ENCODE results near the gene NUAK1.

NUAK1 gene

DNA sequence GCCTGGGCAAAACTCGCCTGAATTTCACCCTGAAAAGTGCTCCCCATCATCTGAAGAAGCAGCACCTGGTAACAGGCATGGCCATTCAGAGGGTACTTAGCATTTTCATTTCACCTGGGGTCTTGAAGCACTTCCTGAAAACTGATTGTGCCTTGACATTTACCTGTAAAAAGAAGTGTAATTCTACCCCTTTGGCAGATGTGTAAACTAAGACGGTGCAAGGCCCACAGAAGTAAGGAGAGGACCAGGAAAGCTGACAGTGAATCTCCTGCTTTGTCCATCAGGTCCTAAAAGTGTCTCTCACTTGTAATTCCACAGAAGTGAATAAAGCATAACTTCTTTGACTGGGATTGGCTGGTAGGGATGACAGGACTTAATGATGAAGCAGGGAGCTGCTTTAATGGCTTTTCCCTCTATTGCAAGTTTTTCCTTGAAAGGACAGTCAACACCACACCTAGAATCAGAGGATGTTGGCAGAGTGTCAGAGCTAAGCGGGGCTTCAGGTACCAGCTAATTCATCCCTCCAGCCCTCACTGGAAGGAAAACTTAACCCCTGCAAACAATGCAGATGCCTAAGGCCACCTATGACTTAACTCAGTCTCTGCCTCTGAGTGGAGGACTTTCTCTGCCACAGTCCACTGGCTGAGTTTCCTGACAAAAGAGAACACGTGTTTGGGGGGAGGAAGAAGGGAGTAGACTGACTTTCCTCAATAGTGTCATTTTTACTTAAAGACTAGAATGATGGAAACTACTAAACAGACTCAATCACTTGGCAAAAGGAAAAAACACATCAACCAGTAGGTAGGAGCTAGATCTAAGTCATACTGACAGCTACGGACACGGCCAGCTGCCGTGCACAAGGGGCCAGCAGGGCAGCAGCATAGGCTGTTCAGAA, 74.7 kb downstream of the NUAK1 start:
- DNase-seq (ENCODE audit: low read depth in 2 of 2), result no peak

DNA sequence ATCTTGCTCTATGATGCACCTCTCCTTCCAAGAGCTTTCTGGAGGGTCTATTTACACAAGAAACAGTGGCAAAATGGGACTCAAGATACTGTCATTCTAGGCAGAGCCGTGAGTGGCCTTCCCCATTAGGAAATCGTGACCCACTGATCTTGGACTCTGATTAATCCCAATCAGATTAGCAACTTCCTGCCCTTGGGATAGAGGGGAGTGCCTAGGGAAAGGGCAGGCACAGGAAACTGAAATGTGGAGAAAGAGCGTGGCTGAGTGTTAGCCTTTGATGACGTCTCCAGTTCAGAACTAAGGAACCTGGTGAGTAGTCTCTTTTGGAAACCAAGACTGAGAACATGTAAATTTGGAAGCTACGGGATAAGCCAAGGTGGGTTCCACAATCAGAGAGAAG, 76.1 kb downstream of the NUAK1 start:
- DNase-seq (ENCODE audit: low read depth in 2 of 2), result no peak

DNA sequence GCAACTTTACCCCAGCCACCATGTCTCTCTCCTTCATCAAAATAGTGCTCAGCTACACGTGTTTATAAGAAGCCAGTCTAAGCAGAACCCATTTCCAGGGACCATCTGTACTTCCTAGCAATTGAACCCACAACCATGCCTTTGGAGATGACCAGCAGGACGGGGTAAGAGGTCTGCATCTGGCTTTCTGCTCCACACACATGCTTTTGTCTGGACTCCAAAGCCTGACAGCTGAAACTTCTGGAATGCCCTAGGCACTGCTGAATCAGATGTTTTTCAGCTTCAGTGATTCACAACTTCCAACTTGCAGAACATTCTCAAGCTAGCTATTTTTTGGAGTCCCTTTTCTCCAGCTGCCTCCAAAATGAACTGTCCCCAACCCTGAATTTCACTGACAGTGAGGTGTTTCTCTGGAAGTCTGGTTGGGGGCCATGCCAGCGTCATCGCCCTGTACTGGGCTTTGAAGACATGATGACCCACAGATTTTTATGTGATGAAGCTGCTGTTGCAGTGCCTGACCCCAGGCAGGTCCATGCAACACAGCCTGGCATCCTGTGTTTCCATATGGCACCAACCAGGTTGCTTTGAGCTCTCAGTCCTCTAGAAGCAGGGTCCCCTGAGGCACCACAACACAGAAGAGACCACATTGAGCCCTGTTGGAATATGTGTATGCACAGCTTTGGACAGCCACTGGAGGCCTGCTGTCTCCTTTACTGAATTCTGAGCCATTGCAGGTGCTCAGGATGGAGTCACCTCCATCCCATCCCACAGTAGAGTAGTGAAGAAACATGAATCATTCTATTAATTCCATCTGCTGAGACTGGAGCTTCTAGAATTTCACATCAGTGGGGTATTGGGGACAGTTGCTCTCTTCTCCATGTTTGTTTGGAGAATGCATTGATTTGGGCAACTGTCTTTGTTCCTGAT, 80.2 kb downstream of the NUAK1 start:
- DNase-seq (ENCODE audit: low read depth in 2 of 2), result no peak

DNA sequence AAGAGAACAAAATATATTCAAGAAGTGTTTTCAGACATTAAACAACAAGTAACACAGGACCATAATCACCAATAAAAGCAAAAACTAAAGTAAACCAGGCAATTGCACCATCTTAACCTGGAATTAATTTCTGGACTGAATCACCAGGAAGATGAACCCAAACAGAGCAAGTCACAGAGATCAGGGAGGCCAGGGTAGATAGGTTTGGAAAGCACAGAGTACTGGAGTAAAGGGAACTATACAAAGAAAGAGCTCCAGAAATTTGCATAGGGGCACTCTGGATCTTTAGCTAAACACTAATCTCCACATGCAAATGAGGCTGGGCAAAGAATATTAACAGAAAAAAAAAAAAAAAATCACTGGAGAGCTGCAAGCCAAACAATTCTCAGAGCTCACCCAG, 84.7 kb downstream of the NUAK1 start:
- no peak for DNase-seq (ENCODE audit: low read depth in 2 of 2)

DNA sequence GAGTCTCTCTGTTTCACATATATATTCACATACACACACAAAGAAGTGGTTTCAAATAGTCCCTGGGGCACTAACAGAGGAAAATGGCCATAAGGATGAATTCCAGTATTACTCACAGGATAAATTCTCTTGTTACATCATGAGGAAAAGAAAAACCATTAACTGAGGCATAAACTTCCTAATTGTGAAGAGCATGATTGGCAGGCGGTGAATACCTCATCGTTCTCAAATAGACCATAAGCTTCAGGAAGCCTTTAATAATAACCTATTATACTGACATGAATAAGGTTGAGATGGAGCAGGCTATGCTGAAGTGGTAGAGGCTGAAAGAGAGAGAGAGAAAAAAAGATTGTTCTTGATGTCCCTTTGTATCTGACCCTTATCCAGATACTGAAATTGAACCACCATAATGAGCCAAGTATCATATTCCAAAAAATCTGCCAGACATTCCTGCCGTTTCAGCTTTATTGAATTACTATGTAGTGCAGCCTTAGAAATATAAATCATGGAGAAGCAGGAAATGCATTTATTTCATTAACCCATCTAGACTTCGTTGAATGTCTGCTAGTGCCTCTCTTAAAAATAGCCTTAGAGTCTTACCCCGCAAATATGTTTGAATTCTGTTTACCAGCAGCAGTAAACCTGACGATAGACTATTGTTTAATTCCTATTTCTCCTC, 86.8 kb downstream of the NUAK1 start:
- DNase-seq (ENCODE audit: low read depth in 2 of 2), result no peak

DNA sequence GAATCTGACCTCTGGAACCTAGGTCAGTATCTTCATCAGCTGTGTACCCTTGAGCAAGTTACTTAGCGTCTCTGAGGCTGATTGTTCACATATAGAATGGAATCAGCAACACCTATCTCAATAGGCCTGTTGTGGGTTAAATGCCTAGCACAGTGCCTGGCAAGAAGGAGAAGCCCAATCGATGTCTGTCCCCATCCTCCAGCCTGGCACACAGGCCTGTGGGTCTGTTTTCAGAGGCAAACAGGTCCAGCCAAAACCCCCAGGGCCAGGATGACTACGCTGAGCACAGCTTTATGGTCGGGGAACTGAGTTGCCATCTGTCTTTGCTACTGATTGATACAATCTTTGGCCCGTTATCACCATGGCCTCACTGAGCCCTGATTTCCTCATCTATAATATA, 89.2 kb downstream of the NUAK1 start:
- no peak for DNase-seq (ENCODE audit: low read depth in 2 of 2)

DNA sequence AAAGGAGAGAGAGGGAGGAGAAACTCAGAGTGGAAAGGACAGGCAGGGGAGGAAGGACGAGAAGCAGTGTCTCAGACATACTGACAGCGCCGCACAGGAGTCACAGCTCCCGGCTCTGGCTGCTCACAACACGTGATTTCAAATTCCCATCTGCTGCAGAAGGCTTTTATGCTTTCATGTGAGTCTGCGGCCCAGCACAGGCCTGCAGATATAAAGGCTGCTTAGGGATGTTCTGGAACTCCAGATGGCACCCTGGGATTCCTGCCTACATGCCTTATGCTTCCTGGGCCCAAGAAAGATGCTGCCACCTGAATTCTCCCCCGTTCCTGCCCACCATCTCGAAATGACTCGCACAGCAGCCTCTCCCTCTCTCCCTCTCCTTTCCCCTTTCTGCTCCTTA, 89.6 kb downstream of the NUAK1 start:
- no peak for DNase-seq (ENCODE audit: low read depth in 2 of 2)

DNA sequence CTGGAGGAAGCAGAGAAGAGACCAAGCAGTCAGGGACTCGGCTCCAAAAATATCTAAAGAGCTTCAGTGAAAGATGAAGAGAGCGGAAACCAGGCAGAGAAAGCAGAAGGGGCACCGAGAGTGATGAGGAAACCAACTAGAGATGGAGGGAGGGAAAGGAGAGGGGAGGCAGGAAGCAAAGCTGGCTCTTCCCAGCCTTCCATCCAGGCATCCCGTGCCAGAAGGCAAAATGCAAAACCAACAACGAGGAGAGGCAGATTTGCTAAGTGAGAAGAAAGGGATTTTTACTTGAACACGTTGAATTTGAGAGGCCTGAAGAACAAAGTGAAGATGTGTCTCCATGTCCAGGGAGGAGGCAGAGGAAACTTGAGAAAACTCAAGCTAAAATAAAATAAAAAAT, 90.1 kb downstream of the NUAK1 start:
- DNase-seq (ENCODE audit: low read depth in 2 of 2), result no peak

DNA sequence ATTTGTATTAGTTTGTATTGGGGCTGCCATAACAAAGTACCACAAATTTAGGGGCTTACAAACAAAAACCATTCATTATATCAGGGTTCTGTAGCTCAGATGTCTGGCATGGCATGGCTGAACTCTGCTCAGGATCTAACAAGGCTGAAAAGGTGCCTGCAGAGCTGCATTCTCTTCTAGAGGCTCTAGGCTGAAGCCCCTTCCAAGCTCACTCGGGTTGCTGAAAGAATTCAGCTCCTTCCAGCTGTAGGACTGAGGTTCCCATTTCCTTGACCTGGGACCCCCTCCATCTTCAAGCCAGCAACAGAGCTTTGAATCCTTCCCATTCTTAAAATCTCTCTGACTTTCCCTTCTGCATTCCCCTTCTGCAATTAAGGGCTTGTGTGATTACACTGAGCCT, 90.7 kb downstream of the NUAK1 start:
- no peak for DNase-seq (ENCODE audit: low read depth in 2 of 2)

DNA sequence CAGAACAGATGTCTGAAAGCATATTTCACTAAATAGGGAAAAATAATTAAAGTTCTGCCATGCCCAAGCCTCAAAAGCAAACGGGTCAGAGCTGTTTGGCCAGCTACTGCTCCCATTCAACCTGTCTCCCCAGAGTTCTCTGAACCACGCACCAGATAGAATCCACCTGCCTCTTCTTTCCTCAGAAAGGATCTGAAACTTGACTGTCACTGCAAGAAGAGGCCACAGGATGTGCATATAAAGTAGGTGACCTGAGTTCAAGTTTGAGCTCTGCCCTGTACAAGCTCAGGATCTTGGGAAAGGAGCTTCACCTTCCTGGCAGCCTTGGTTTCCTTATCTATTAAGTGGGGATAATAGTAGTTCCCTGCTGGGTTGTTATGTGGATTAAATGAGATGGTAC, 91.8 kb downstream of the NUAK1 start:
- no peak for DNase-seq (ENCODE audit: low read depth in 2 of 2)

DNA sequence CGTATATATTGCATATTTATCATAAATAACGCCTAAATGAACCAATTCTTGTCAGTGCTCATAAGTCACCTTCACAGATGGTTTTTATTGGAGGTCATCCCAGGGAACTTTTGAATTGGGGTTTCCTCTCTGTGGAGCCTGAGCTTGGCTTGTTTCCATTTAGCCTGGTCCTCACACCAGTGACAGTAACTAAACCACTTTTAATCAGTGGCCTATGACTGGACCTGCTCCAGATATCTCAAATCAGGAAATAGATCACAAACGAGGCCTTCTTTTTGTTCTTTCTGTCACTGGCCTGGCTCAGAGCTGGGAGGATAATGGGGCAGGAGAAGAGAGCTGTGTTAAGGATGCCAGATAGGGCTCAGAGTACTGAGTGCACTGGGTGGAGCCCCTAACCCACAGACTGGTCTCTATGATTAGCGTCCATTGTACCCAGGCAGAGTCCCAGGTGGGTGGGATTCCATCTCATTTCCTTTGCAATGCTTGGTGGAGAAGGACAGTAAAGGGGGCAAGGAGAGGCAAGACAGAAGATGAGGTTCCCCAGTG, 92.4 kb downstream of the NUAK1 start:
- no peak for DNase-seq (ENCODE audit: low read depth in 2 of 2)

DNA sequence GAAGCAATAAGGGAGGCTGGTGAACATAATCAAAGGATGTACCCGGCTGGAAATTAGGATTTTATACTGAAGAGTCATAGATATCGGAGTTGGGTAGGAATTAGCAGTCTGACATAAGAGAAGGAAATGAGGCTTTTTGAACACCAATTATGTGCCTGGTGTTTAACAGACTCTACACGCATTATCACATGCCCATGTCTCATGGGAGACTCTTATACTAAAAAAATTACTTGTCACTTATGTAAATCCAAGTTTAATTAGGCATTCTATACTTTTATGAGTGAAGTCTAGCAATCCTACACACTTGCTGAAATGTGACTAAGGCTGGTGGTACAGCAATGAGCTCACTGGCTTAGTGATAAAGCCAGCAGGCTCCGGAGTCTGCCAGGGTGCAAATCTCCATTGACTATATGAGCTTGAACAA, 93.5 kb downstream of the NUAK1 start:
- no peak for DNase-seq (ENCODE audit: low read depth in 2 of 2)

DNA sequence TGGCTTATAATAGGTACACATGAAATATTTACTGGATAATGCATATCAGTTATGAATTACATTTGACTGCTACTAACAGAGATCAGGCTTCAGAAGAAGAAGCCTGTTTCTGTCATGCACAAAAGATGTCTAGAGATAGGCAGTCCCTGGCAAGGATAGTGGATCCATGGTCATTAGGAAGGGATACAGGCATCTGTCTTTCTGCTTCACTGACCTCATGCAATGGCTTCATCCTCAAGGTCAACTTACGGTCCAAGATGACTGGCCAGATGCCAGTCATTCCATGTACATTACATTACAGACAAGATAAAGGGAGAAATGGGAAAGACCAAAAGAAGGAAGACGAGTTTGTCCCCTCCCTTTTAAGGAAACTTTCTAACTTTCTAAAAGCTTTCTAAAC, 94.0 kb downstream of the NUAK1 start:
- DNase-seq (ENCODE audit: low read depth in 2 of 2), result no peak

DNA sequence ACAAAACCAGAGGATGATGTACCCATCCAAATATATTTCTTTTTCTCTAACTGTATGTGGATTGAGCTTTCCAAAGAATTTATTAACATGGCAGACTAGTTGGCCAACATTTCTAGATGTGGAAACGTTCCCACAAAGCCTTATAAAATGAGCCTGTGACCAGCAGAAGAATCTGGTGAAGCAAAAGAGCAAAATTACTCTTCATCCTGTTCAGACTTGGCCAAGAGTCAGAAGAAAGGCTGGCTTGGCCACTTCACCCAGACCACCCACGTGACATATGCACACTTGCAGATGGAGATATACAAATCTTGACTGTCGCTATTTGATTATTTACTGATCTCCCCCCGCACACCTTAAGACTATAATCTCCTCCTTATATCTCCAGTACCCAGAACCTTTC, 96.7 kb downstream of the NUAK1 start:
- DNase-seq (ENCODE audit: low read depth in 2 of 2), result no peak

DNA sequence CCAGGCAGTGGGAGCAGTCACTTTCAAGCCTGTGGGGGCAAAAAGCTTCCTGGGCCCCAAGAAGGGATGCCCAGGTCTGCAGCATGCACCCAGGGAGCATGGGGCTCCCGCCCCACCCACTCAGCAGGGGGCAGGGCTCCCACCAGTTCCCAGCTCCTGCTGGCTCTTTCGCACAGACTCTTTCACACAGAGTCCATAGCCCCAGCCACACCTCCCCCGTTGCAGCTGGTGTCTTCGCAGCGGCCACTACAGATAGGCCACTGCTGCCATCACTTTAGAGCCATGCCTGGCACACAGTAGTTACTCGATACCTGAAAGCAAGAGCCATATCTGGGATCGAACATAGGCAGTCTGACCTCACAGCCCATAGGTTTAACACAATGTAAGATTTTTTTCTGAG, 98.2 kb downstream of the NUAK1 start:
- DNase-seq (ENCODE audit: low read depth in 2 of 2), result no peak

DNA sequence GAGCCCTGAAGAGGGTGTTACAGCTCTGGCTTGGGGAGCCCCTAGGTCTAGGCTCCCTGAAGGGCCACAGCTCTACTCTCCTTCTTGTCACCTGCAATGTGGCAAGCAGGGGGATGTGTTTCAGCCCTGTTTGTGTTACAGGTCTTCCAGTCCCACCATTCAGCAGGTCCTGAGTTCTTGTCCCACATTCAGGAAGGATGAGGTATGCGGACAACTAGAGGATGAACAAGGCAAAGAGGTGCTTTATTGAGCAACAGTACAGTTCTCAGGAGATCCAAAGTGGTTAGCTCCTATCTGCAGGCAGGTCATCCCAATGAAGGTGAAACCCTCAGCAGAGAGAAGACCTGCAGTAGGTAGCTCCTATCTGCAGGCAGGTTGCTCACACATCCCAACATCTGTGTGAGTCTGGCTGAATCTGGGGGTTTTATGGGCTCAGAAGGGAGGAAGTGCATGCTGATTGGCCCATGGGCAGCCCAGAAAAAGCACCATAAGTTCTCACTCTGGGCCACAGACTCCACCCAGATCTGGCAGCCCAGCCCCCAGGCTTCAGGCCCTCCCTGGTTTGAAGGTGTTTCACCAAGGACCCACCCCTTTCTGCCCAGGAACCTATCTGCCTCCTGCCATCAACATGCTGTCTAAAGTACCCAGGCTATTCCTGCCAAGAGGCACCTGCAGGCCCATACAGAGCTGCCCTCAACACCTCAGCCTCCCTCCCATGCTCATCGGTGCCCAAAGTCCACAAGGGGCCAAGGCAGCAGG, 98.9 kb downstream of the NUAK1 start:
- no peak for DNase-seq (ENCODE audit: low read depth in 2 of 2)

DNA sequence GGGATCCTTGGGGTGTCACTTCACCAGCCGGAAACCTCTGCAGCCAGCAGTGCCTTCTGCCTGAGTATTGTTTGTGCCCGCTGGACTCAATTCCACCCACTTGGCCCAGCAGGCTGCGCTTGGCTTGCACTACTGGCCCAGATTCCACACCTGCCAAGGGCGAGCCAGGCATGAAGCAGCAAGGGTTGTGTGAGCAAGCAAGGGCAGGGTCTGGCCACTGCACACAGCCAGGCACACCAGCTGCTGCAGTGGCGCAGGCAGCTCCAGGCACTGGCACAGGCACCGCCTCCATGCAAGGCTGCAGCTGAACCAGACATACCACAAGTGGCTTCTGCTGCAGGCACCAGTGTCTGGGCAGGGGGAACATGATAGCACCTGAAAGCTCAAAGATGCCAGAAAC, 99.5 kb downstream of the NUAK1 start:
- no peak for DNase-seq (ENCODE audit: low read depth in 2 of 2)

DNA sequence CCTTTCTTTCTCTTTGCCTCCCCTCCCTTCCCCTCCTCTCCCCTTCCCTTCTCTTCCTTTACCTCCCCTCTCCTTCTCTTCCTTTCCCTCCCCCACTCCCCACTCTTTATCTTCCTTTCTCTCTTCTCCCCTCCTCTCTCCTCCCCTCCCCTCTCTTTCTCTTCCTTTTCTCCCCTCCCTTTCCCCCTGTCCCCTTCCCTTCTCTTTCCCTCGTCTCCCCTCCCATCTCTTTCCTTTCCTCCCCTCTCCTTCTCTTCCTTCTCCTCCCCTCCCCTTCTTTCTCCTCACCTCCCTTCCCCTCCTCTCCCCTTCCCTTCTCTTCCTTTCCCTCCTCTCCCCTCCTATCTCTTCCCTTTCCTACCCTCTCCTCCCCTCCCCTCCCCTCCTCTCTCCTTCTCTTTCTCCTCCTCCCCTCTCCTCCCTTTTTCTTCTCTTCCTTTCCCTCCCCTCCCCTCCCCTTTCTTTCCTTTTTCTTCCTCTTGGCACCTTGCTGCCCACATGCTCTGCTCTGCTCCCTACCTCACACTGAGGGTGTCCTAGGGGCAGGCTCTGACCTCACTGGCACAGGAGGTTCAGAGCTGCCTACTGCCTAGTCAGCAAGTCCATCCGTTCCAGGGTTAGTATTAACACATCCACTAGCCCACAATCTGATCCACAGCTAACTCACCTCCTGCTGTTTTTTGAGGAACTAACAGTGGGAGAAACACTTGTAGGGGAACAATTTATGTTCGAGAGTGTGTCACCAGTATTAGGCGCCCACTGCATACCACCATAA, 101.0 kb downstream of the NUAK1 start:
- no peak for DNase-seq (ENCODE audit: low read depth in 2 of 2)

DNA sequence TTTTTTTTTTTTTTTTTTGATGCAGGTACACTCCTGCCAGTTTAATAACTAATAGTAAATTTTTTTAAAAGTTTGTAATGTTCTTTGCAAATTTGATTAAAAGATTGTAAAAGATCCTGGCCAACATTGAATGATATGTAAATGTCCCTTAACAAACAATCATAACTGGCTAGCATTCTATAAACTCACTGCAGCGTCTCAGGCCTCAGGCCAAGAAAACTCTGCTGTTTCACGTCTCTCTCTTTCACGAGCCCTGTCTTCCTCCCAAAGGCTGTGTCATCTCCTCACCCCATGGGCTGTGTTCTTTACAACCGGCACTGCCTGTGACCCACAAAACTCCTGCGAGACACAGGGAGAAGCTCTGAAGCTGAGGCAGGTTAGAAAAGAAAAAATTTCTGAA, 103.3 kb downstream of the NUAK1 start:
- no peak for DNase-seq (ENCODE audit: low read depth in 2 of 2)

DNA sequence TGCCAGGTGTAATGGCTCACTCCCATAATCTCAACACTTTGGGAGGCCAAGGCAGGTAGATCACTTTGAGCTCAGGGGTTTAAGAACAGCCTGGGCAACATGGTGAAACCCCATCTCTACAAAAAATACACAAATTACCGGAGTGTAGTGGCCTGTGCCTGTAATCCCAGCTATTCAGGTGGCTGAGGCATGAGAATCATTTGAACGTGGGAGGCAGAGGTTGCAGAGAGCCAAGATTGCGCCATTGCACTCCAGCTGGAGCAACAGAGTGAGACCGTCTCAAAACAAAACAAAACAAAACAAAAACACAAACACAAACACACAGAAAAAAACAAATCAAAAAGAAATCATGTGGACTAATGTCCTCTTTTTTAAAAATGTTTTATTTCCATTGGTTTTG, 104.4 kb downstream of the NUAK1 start:
- no peak for DNase-seq (ENCODE audit: low read depth in 2 of 2)
